Measurements from ENCODE around the gene DDX49. TPM values are rescaled to one million over a fixed set of nuclear protein-coding genes. Genes with fewer than 3 reads are reported as not detected.

The DDX49 gene
- polyA plus RNA-seq, 2 donors = 39.4 to 52.4 TPM

- Histone ChIP-seq H3K4me3 (ENCODE audit: low read depth in 1 of 2, low read length in 2 of 2) (peak within 1 kb of the TSS; percentile 55 to 69), H3K4me1 (ENCODE audit: control insufficient read depth in 2 of 2, insufficient read depth in 2 of 2, low read length in 1 of 2) (peaks cover 0 to 2% of the 10 kb centered on the region in 2 donors), H3K27ac (ENCODE audit: low read depth in 2 of 2, low read length in 1 of 2) (peak within 1 kb of the TSS in 1 of 2 donors; percentile 20), H3K27me3 (ENCODE audit: control insufficient read depth in 1 of 2, insufficient read depth in 2 of 2, low read length in 2 of 2) (no peaks in the 10 kb centered on the region), H3K9me3 (ENCODE audit: control insufficient read depth in 2 of 2, insufficient read depth in 1 of 2, low read depth in 1 of 2, low read length in 1 of 2) (no peaks in the 10 kb centered on the region), H3K36me3 (ENCODE audit: control insufficient read depth in 2 of 2, insufficient read depth in 2 of 2, low read length in 1 of 2) (no peaks in the 10 kb centered on the region)
- WGBS, 2 donors = 1 to 2% methylated on average over 47 to 80 of the region's 81 CpGs
These were observed 21.5 kb downstream of the DDX49 start, which contains the start of gene HOMER3 for GRCh38 chr19:18940769-18941627. HOMER3 (minus strand) TSS chr19:18941217; CDS start chr19:18938982, 2,235 bp downstream.

GRCh38 chr19:18941628-18942354, 22.3 kb downstream of the DDX49 start:
- 58 to 68% methylated on average over 18 of the region's 18 CpGs for whole genome bisulfite sequencing, 2 donors
- no peak overlapping the region for H3K4me3 ChIP-seq (ENCODE audit: low read depth in 1 of 2, low read length in 2 of 2)
- no peaks in the 10 kb centered on the region for H3K27me3 ChIP-seq (ENCODE audit: control insufficient read depth in 1 of 2, insufficient read depth in 2 of 2, low read length in 2 of 2)
- H3K4me1 ChIP-seq (ENCODE audit: control insufficient read depth in 2 of 2, insufficient read depth in 2 of 2, low read length in 1 of 2) = peaks cover 0 to 2% of the 10 kb centered on the region in 2 donors
- no peaks in the 10 kb centered on the region for H3K36me3 ChIP-seq (ENCODE audit: control insufficient read depth in 2 of 2, insufficient read depth in 2 of 2, low read length in 1 of 2)
- H3K9me3 ChIP-seq (ENCODE audit: control insufficient read depth in 2 of 2, insufficient read depth in 1 of 2, low read depth in 1 of 2, low read length in 1 of 2) = no peaks in the 10 kb centered on the region
- H3K27ac ChIP-seq (ENCODE audit: low read depth in 2 of 2, low read length in 1 of 2) = no peak overlapping the region

- Histone ChIP-seq H3K4me3 (ENCODE audit: low read depth in 1 of 2, low read length in 2 of 2) (no peak overlapping the region), H3K4me1 (ENCODE audit: control insufficient read depth in 2 of 2, insufficient read depth in 2 of 2, low read length in 1 of 2) (peaks cover 0 to 2% of the 10 kb centered on the region in 2 donors), H3K9me3 (ENCODE audit: control insufficient read depth in 2 of 2, insufficient read depth in 1 of 2, low read depth in 1 of 2, low read length in 1 of 2) (no peaks in the 10 kb centered on the region), H3K27ac (ENCODE audit: low read depth in 2 of 2, low read length in 1 of 2) (no peak overlapping the region), H3K36me3 (ENCODE audit: control insufficient read depth in 2 of 2, insufficient read depth in 2 of 2, low read length in 1 of 2) (no peaks in the 10 kb centered on the region), H3K27me3 (ENCODE audit: control insufficient read depth in 1 of 2, insufficient read depth in 2 of 2, low read length in 2 of 2) (no peaks in the 10 kb centered on the region)
- 71 to 73% methylated on average over 6 of the region's 6 CpGs for WGBS, 2 donors
These were observed 23.2 kb downstream of the DDX49 start for GRCh38 chr19:18942692-18943091.

DNA sequence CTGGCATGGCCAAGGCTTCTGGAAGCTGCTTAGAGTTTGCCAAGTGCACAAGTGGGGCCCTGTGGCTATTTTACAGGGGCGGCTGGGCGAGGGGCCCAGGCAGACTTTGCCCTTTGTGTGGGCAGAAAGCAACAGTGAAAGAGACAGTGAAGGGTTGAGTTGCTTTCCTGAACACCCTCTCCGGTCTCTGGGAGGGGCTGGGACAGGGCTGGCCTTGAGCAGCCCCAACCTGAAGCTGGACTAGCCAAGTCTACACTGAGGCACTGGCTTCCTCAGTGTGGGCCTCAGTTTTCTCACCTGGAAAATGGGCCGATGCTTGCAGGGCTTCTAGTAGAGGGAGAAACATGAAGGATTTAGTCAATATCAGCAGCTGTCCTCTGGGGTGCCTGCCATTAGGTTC, 23.9 kb downstream of the DDX49 start:
- H3K9me3 ChIP-seq (ENCODE audit: control insufficient read depth in 2 of 2, insufficient read depth in 1 of 2, low read depth in 1 of 2, low read length in 1 of 2) = no peaks in the 10 kb centered on the region
- H3K27me3 ChIP-seq (ENCODE audit: control insufficient read depth in 1 of 2, insufficient read depth in 2 of 2, low read length in 2 of 2) = no peaks in the 10 kb centered on the region
- H3K4me3 ChIP-seq (ENCODE audit: low read depth in 1 of 2, low read length in 2 of 2) = no peak overlapping the region
- 55 to 62% methylated on average over 4 of the region's 4 CpGs for WGBS, 2 donors
- no peak overlapping the region for H3K27ac ChIP-seq (ENCODE audit: low read depth in 2 of 2, low read length in 1 of 2)
- no peaks in the 10 kb centered on the region for H3K36me3 ChIP-seq (ENCODE audit: control insufficient read depth in 2 of 2, insufficient read depth in 2 of 2, low read length in 1 of 2)
- peaks cover 0 to 2% of the 10 kb centered on the region in 2 donors for H3K4me1 ChIP-seq (ENCODE audit: control insufficient read depth in 2 of 2, insufficient read depth in 2 of 2, low read length in 1 of 2)

GRCh38 chr19:18945297-18945696, 25.8 kb downstream of the DDX49 start:
- H3K4me1 ChIP-seq (ENCODE audit: control insufficient read depth in 2 of 2, insufficient read depth in 2 of 2, low read length in 1 of 2) = no peaks in the 10 kb centered on the region
- WGBS, 2 donors = 86 to 90% methylated on average over 9 of the region's 9 CpGs
- no peaks in the 10 kb centered on the region for H3K9me3 ChIP-seq (ENCODE audit: control insufficient read depth in 2 of 2, insufficient read depth in 1 of 2, low read depth in 1 of 2, low read length in 1 of 2)
- no peaks in the 10 kb centered on the region for H3K36me3 ChIP-seq (ENCODE audit: control insufficient read depth in 2 of 2, insufficient read depth in 2 of 2, low read length in 1 of 2)
- no peak overlapping the region for H3K27ac ChIP-seq (ENCODE audit: low read depth in 2 of 2, low read length in 1 of 2)
- H3K27me3 ChIP-seq (ENCODE audit: control insufficient read depth in 1 of 2, insufficient read depth in 2 of 2, low read length in 2 of 2) = no peaks in the 10 kb centered on the region
- no peak overlapping the region for H3K4me3 ChIP-seq (ENCODE audit: low read depth in 1 of 2, low read length in 2 of 2)

DNA sequence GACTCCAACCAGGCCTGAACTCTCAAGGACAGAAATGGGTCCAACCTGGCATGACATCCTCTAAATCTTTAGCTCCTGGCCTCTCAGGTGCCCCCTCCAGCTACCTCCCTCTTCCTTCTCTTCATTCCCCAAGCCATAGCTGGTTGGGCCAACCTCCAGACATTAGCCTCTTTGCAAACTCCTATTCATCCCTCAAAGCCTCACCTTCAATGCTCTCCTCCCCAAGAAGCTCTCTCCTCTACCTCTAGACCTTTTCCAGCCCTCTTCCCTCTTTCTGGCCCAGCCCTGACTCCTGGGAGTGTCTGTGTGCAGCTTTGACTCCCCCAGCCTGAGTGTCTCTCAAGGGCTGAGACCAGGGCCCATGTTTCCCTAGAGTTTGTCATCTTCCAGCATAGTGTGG, 26.8 kb downstream of the DDX49 start:
- H3K27ac ChIP-seq (ENCODE audit: low read depth in 2 of 2, low read length in 1 of 2) = no peak overlapping the region
- H3K36me3 ChIP-seq (ENCODE audit: control insufficient read depth in 2 of 2, insufficient read depth in 2 of 2, low read length in 1 of 2) = no peaks in the 10 kb centered on the region
- no peaks in the 10 kb centered on the region for H3K9me3 ChIP-seq (ENCODE audit: control insufficient read depth in 2 of 2, insufficient read depth in 1 of 2, low read depth in 1 of 2, low read length in 1 of 2)
- no peaks in the 10 kb centered on the region for H3K4me1 ChIP-seq (ENCODE audit: control insufficient read depth in 2 of 2, insufficient read depth in 2 of 2, low read length in 1 of 2)
- H3K4me3 ChIP-seq (ENCODE audit: low read depth in 1 of 2, low read length in 2 of 2) = no peak overlapping the region
- no peaks in the 10 kb centered on the region for H3K27me3 ChIP-seq (ENCODE audit: control insufficient read depth in 1 of 2, insufficient read depth in 2 of 2, low read length in 2 of 2)

- H3K36me3 ChIP-seq (ENCODE audit: control insufficient read depth in 2 of 2, insufficient read depth in 2 of 2, low read length in 1 of 2) = no peaks in the 10 kb centered on the region
- no peak overlapping the region for H3K4me3 ChIP-seq (ENCODE audit: low read depth in 1 of 2, low read length in 2 of 2)
- H3K9me3 ChIP-seq (ENCODE audit: control insufficient read depth in 2 of 2, insufficient read depth in 1 of 2, low read depth in 1 of 2, low read length in 1 of 2) = no peaks in the 10 kb centered on the region
- WGBS, 2 donors = 74 to 82% methylated on average over 14 of the region's 14 CpGs
- peaks cover 0 to 4% of the 10 kb centered on the region in 2 donors for H3K4me1 ChIP-seq (ENCODE audit: control insufficient read depth in 2 of 2, insufficient read depth in 2 of 2, low read length in 1 of 2)
- H3K27me3 ChIP-seq (ENCODE audit: control insufficient read depth in 1 of 2, insufficient read depth in 2 of 2, low read length in 2 of 2) = no peaks in the 10 kb centered on the region
- no peak overlapping the region for H3K27ac ChIP-seq (ENCODE audit: low read depth in 2 of 2, low read length in 1 of 2)
These were observed 27.4 kb downstream of the DDX49 start for GRCh38 chr19:18946918-18947317.

GRCh38 chr19:18948075-18948975, 28.8 kb downstream of the DDX49 start:
- Histone ChIP-seq H3K27ac (ENCODE audit: low read depth in 2 of 2, low read length in 1 of 2) (no peak overlapping the region), H3K4me3 (ENCODE audit: low read depth in 1 of 2, low read length in 2 of 2) (no peak overlapping the region), H3K27me3 (ENCODE audit: control insufficient read depth in 1 of 2, insufficient read depth in 2 of 2, low read length in 2 of 2) (no peaks in the 10 kb centered on the region), H3K9me3 (ENCODE audit: control insufficient read depth in 2 of 2, insufficient read depth in 1 of 2, low read depth in 1 of 2, low read length in 1 of 2) (no peaks in the 10 kb centered on the region), H3K36me3 (ENCODE audit: control insufficient read depth in 2 of 2, insufficient read depth in 2 of 2, low read length in 1 of 2) (no peaks in the 10 kb centered on the region), H3K4me1 (ENCODE audit: control insufficient read depth in 2 of 2, insufficient read depth in 2 of 2, low read length in 1 of 2) (peaks cover 0 to 4% of the 10 kb centered on the region in 2 donors)
- 75% methylated on average over 14 to 15 of the region's 15 CpGs for WGBS, 2 donors

DNA sequence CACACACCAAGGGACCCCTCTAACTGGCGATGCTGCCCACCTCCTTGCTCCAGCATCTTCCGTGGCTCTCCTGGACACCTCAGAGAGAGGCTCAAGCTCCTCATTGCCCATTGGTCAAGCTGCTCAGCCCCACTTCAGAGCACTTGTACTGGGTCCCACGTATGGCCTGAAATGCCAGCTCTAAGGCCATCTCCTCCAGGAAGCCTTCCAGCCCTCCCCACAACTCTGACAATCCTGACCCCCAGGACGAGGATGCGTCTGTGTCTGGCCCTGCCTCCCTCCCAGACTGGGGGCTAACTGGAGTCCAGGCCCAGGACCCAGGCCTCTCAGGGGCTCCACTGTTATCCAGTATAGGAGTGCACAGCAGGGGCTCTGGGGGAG, 29.5 kb downstream of the DDX49 start:
- H3K27ac ChIP-seq (ENCODE audit: low read depth in 2 of 2, low read length in 1 of 2) = no peak overlapping the region
- H3K36me3 ChIP-seq (ENCODE audit: control insufficient read depth in 2 of 2, insufficient read depth in 2 of 2, low read length in 1 of 2) = no peaks in the 10 kb centered on the region
- no peaks in the 10 kb centered on the region for H3K9me3 ChIP-seq (ENCODE audit: control insufficient read depth in 2 of 2, insufficient read depth in 1 of 2, low read depth in 1 of 2, low read length in 1 of 2)
- peaks cover 0 to 4% of the 10 kb centered on the region in 2 donors for H3K4me1 ChIP-seq (ENCODE audit: control insufficient read depth in 2 of 2, insufficient read depth in 2 of 2, low read length in 1 of 2)
- H3K4me3 ChIP-seq (ENCODE audit: low read depth in 1 of 2, low read length in 2 of 2) = no peak overlapping the region
- no peaks in the 10 kb centered on the region for H3K27me3 ChIP-seq (ENCODE audit: control insufficient read depth in 1 of 2, insufficient read depth in 2 of 2, low read length in 2 of 2)
- 84 to 87% methylated on average over 5 of the region's 5 CpGs for WGBS, 2 donors
